ENCODE results near the gene CMTM5. TPM values are rescaled to one million over a fixed set of nuclear protein-coding genes. Genes with fewer than 3 reads are reported as not detected.

Gene CMTM5
- total and polyA plus RNA-seq, 10 donors = 1.3 to 13.0 (median 4.1) TPM

- no peak for TF ChIP-seq POLR2A (IDR thresholded peaks at IDR 0.05)
- no peak for TF ChIP-seq CTCF (IDR thresholded peaks at IDR 0.05 in 8 of 11, conservative IDR thresholded peaks at IDR 0.05 in 3 of 11)
- TF ChIP-seq POLR2AphosphoS5 (IDR thresholded peaks at IDR 0.05) = no peak
- Histone ChIP-seq H3K27ac (no peak overlapping the region), H3K9me3 (no peaks in the 10 kb centered on the region), H3K27me3 (replicated peaks in 1 of 7) (peaks cover 0 to 64% (median under 1%) of the 10 kb centered on the region in 7 donors), H3K36me3 (peaks cover 0 to 12% (median 0%) of the 10 kb centered on the region in 6 donors), H3K4me3 (no peak overlapping the region), H3K4me1 (no peaks in the 10 kb centered on the region)
- peak; percentile 45 for DNase-seq
- WGBS, 5 donors = 75 to 90% (median 88%) methylated on average over 11 to 12 of the region's 12 CpGs
- intact Hi-C loops (cut with DNase I; ENCODE audit: low total_unique reads) = no loop called here
Observed at GRCh38 chr14:23358553-23359166, 18.2 kb upstream of the CMTM5 start.

- DNase-seq = peak; percentile 44
- Histone ChIP-seq H3K36me3 (peaks cover 0 to 12% (median 0%) of the 10 kb centered on the region in 6 donors), H3K4me3 (no peak overlapping the region), H3K4me1 (no peaks in the 10 kb centered on the region), H3K27me3 (replicated peaks in 1 of 7) (peaks cover 0 to 64% (median 4%) of the 10 kb centered on the region in 7 donors), H3K9me3 (no peaks in the 10 kb centered on the region), H3K27ac (no peak overlapping the region)
- TF ChIP-seq POLR2A (IDR thresholded peaks at IDR 0.05) (no peak), CTCF (IDR thresholded peaks at IDR 0.05 in 8 of 11, conservative IDR thresholded peaks at IDR 0.05 in 3 of 11) (no peak), POLR2AphosphoS5 (IDR thresholded peaks at IDR 0.05) (no peak)
- 74 to 91% (median 81%) methylated on average over 7 to 11 of the region's 11 CpGs for WGBS, 5 donors
- intact Hi-C loops (cut with DNase I; ENCODE audit: low total_unique reads) = no loop called here
Observed at GRCh38 chr14:23359167-23359626, 17.6 kb upstream of the CMTM5 start.

- TF ChIP-seq POLR2AphosphoS5 (IDR thresholded peaks at IDR 0.05) (no peak), POLR2A (IDR thresholded peaks at IDR 0.05) (no peak), CTCF (IDR thresholded peaks at IDR 0.05 in 8 of 11, conservative IDR thresholded peaks at IDR 0.05 in 3 of 11) (no peak)
- WGBS, 5 donors = 85 to 91% (median 89%) methylated on average over 16 to 22 of the region's 22 CpGs
Observed at GRCh38 chr14:23359722-23360447, 17.0 kb upstream of the CMTM5 start.

GRCh38 chr14:23360496-23360895 lies 16.4 kb upstream of the CMTM5 start:
- H3K36me3 ChIP-seq = peaks cover 0 to 12% (median 0%) of the 10 kb centered on the region in 6 donors
- H3K27ac ChIP-seq = no peak overlapping the region
- DNase-seq = peak; percentile 64
- TF ChIP-seq POLR2A (IDR thresholded peaks at IDR 0.05) (no peak), POLR2AphosphoS5 (IDR thresholded peaks at IDR 0.05) (no peak), CTCF (IDR thresholded peaks at IDR 0.05 in 8 of 11, conservative IDR thresholded peaks at IDR 0.05 in 3 of 11) (no peak)
- no peaks in the 10 kb centered on the region for H3K9me3 ChIP-seq
- intact Hi-C loops (cut with DNase I; ENCODE audit: low total_unique reads) = no loop called here
- peaks cover 0 to 8% (median 6%) of the 10 kb centered on the region in 6 donors for H3K4me1 ChIP-seq
- H3K27me3 ChIP-seq (replicated peaks in 1 of 7) = peaks cover 0 to 65% (median 17%) of the 10 kb centered on the region in 7 donors
- 75 to 84% (median 78%) methylated on average over 8 to 11 of the region's 11 CpGs for WGBS, 5 donors
- H3K4me3 ChIP-seq = no peak overlapping the region

More at GRCh38 chr14:23359722-23360447, 17.0 kb upstream of the CMTM5 start:
- Histone ChIP-seq H3K4me3 (no peak overlapping the region), H3K9me3 (no peaks in the 10 kb centered on the region), H3K27ac (no peak overlapping the region), H3K27me3 (replicated peaks in 1 of 7) (peaks cover 0 to 64% (median 11%) of the 10 kb centered on the region in 7 donors), H3K36me3 (peaks cover 0 to 12% (median 0%) of the 10 kb centered on the region in 6 donors), H3K4me1 (peaks cover 0 to 2% (median under 1%) of the 10 kb centered on the region in 6 donors)
- DNase-seq = peak; percentile 45
- intact Hi-C loops (cut with DNase I; ENCODE audit: low total_unique reads) = no loop called here

Measured in spleen (tissue), 11 donors.